Prostate gland (tissue), 2 donors: ENCODE measurements around the gene TMPO. TPM values are rescaled to one million over a fixed set of nuclear protein-coding genes. Genes with fewer than 3 reads are reported as not detected.

ENCODE experiments used
- DNase-seq: peaks from one replicate; pipeline ENCODE4 v3.0.0-alpha.2; 2019; ENCODE audit warnings: low spot score
- H3K27ac ChIP-seq, 2 donors: fragments of 200-600 bp; sonication (generic); 2 replicates each; pipeline ENCODE4 v1.5.1; 2017 to 2019
- H3K27me3 ChIP-seq: fragments of 200-600 bp; sonication (generic); replicated peaks from 2 replicates; pipeline ENCODE4 v1.5.1; 2019; ENCODE audit not compliant: insufficient read depth
- H3K36me3 ChIP-seq, 2 donors: fragments of 200-600 bp; sonication (generic); 1 replicate in 1 of 2; 2 replicates in 1 of 2; pipeline versions ENCODE4 v1.5.1 to v1.8.1; 2017 to 2019
- H3K4me1 ChIP-seq: fragments of 200-600 bp; sonication (generic); replicated peaks from 2 replicates; pipeline ENCODE4 v1.5.1; 2019
- H3K4me3 ChIP-seq, 2 donors: fragments of 200-600 bp; sonication (generic); 2 replicates each; pipeline ENCODE4 v1.5.1; 2017 to 2019
- H3K9me3 ChIP-seq: fragments of 200-600 bp; sonication (generic); 2 replicates; pipeline ENCODE4 v1.5.1; 2017
- POLR2A ChIP-seq: fragments of 450-650 bp; IDR thresholded peaks from one replicate; pipeline ENCODE4 v1.6.1; 2016; ENCODE audit warnings: antibody characterized with exemption, mild to moderate bottlenecking
- POLR2AphosphoS5 ChIP-seq: sonication (generic); formaldehyde crosslinking; IDR thresholded peaks from one replicate; pipeline ENCODE4 v1.6.1; 2017; ENCODE audit warnings: antibody characterized with exemption
- WGBS: methylation state at CpG from one replicate; pipeline ENCODE4 v1.1.5; 2018; 5-methylcytosine and 5-hydroxymethylcytosine counted together
- intact Hi-C: fragments of 100-400 bp; cut with DNase I; formaldehyde crosslinking; loops from one replicate; pipeline ENCODE4 v1.14.2; 2022
- total RNA-seq, 2 donors: library from RNA; depleted of rRNA; stranded (reverse); fragments of >200 nt; gene quantifications; one replicate each; pipeline ENCODE4 v1.1.0, GENCODE V29; 2016
- TF ChIP-seq, protein P1 (sequence below), 4 experiments: fragments of 200-600 bp in 2 of 4; fragments of 450-650 bp in 2 of 4; sonication (generic) in 2 of 4; IDR thresholded peaks; 1 replicate in 3 of 4; 2 replicates in 1 of 4; pipeline ENCODE4 v1.5.1; 2016 to 2019; ENCODE audit warnings: antibody characterized with exemption in 4 of 4, mild to moderate bottlenecking in 2 of 4, moderate library complexity in 2 of 4

Gene TMPO
- total RNA-seq, 2 donors from 2014 or later = 47.7 to 79.6 TPM

DNA sequence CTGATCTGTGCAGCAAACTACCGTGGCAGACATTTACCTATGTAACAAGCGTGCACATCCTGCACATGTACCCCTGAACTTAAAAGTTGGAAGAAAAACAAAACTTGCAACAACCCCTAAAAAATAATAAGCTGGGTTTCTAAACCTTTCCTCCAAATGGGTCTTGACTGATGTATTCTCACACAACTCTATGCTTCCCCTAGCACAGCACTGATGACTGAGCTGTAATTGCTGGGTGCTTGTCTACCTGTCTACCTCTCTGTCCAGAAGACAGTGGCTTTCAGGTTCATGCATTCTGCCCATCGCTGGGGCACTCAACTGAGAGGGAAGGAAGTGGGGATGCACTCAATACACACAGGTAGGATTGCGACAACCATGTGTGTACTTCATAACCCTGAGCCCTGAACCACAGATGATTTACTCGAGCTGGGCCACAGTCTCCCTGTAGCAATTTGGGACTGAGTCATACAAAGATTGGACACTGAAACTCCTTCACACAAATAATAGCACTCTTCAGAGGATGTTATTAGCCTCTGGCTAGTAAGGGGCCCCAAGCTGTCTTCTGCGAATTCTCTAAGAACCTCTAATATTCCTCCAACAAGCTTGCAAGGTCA lies 44.8 kb upstream of the TMPO start:
- intact Hi-C loops = no loop called here
- WGBS = 84% methylated on average over 6 of the region's 6 CpGs
- no peaks in the 10 kb centered on the region for H3K4me1 ChIP-seq
- H3K27ac ChIP-seq = no peak overlapping the region
- no peaks in the 10 kb centered on the region for H3K36me3 ChIP-seq
- DNase-seq = no peak
- no peaks in the 10 kb centered on the region for H3K9me3 ChIP-seq
- no peak overlapping the region for H3K4me3 ChIP-seq
- TF ChIP-seq, protein P1, sequence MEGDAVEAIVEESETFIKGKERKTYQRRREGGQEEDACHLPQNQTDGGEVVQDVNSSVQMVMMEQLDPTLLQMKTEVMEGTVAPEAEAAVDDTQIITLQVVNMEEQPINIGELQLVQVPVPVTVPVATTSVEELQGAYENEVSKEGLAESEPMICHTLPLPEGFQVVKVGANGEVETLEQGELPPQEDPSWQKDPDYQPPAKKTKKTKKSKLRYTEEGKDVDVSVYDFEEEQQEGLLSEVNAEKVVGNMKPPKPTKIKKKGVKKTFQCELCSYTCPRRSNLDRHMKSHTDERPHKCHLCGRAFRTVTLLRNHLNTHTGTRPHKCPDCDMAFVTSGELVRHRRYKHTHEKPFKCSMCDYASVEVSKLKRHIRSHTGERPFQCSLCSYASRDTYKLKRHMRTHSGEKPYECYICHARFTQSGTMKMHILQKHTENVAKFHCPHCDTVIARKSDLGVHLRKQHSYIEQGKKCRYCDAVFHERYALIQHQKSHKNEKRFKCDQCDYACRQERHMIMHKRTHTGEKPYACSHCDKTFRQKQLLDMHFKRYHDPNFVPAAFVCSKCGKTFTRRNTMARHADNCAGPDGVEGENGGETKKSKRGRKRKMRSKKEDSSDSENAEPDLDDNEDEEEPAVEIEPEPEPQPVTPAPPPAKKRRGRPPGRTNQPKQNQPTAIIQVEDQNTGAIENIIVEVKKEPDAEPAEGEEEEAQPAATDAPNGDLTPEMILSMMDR (IDR thresholded peaks at IDR 0.05) = no peak
- no peak for TF ChIP-seq POLR2A
- no peak for TF ChIP-seq POLR2AphosphoS5
- no peaks in the 10 kb centered on the region for H3K27me3 ChIP-seq

DNA sequence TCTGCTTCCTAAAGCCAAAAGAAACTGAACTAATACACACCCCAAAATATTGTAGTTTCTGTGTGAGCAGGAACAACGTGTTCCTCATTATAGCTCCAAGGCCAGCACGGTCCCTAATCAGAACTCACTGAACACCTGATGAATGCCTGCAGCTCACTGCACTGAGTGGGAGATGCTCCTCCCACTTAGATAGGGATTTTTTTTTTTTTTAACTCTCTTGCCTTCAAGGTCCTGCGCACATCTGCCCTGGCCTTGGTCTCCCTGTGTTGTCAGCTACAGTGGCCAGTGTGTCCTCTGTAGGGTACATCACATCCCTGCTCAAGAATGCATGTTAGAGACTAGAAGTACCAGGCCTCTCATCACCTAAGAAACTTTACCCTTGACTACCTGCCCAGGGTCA lies 44.3 kb upstream of the TMPO start:
- Histone ChIP-seq H3K4me3 (no peak overlapping the region), H3K36me3 (no peaks in the 10 kb centered on the region), H3K27ac (no peak overlapping the region), H3K4me1 (no peaks in the 10 kb centered on the region), H3K27me3 (no peaks in the 10 kb centered on the region), H3K9me3 (no peaks in the 10 kb centered on the region)
- no peak for DNase-seq
- WGBS = 65% methylated on average over 3 of the region's 3 CpGs
- TF ChIP-seq POLR2A = no peak
- no peak for TF ChIP-seq POLR2AphosphoS5
- TF ChIP-seq, protein P1 (IDR thresholded peaks at IDR 0.05) = no peak
- intact Hi-C loops = no loop called here

DNA sequence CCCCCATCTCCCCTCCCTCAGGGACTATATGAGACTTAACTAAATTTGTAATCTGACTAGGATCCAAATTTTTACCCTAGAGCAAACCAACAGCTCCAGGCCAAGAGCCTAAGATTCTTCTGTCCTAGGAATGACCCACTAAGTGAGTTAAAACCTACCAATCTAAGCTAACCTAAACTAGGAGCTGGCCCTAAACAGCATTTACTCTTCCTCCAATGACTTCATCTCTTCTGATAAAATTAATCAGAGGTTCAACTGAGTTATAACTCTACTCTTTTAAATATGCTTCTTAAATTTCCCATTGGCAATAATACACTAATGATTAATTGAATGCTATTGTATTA lies 39.9 kb upstream of the TMPO start:
- no peaks in the 10 kb centered on the region for H3K4me1 ChIP-seq
- TF ChIP-seq, protein P1 (IDR thresholded peaks at IDR 0.05) = no peak
- TF ChIP-seq POLR2AphosphoS5 (no peak), POLR2A (no peak)
- H3K4me3 ChIP-seq = no peak overlapping the region
- H3K27ac ChIP-seq = no peak overlapping the region
- H3K27me3 ChIP-seq = no peaks in the 10 kb centered on the region
- H3K9me3 ChIP-seq = no peaks in the 10 kb centered on the region
- intact Hi-C loops = no loop called here
- DNase-seq = no peak
- H3K36me3 ChIP-seq = no peaks in the 10 kb centered on the region

DNA sequence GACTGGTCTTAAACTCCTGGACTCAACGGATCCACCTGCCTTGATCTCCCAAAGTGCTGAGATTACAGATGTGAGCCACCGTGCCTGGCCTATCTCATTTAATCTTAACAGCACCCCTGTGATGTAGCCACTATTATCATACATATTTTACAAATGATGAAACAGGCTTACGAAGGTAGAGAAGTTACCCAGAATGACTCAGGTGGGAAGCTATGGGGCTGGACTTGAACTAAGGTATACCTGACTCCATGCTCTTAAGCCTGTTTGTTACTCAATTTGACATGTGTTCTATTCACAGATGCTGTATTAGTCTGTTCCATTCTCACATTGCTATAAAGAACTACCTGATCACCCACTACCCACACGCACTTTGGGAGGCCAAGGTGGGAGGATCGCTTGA lies 36.8 kb upstream of the TMPO start:
- H3K9me3 ChIP-seq = no peaks in the 10 kb centered on the region
- WGBS = 94% methylated on average over 5 of the region's 5 CpGs
- no peaks in the 10 kb centered on the region for H3K36me3 ChIP-seq
- no peak overlapping the region for H3K27ac ChIP-seq
- no peaks in the 10 kb centered on the region for H3K4me1 ChIP-seq
- no peak for DNase-seq
- no peak for TF ChIP-seq POLR2AphosphoS5
- TF ChIP-seq POLR2A = no peak
- TF ChIP-seq, protein P1 (IDR thresholded peaks at IDR 0.05) = no peak
- intact Hi-C loops = no loop called here
- H3K27me3 ChIP-seq = no peaks in the 10 kb centered on the region
- H3K4me3 ChIP-seq = no peak overlapping the region

DNA sequence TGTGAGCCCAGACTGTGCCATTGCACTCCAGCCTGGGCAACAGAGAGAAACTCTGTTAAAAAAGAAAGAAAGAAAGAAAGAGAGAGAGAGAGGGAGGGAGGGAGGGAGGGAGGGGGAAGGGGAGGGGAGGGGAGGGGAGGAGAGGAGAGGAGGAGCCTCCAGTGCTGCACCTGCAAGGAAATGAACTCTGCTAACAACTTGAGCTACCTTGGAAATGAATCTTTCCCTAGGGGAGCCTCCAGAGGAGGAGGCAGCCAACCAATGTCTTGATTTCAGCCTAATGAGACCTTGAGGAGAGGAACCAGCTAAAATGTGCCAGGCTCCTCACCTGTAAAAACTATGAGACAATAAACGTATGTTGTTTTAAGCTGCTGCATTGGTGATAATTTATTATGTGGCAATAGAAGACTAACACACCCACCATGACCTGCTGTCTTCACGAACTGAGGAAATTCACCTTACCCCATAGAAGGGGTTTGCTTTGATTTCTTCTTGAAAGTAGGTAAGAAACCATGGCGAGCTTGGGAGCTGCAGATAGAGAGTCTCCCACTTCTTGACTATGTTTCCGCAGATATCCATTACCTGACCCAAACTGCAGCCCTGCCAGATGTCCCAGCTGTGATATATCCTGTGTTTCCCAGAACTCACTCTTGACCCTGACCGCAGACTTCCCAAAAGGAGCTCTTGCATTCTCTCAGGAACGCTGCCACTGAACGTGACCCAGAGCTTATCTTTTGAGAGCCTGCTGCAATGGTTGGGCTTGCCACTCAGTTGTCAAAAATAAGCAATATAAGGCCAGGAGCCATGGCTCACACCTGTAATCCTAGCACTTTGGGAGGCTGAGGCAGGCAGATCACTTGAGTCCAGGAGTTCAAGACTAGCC lies 31.5 kb upstream of the TMPO start:
- H3K36me3 ChIP-seq = no peaks in the 10 kb centered on the region
- TF ChIP-seq, protein P1 (IDR thresholded peaks at IDR 0.05) = no peak
- TF ChIP-seq POLR2AphosphoS5 = no peak
- TF ChIP-seq POLR2A = no peak
- WGBS = 78% methylated on average over 7 of the region's 7 CpGs
- H3K4me3 ChIP-seq = no peak overlapping the region
- H3K27ac ChIP-seq = no peak overlapping the region
- H3K4me1 ChIP-seq = no peaks in the 10 kb centered on the region
- no peak for DNase-seq
- no peaks in the 10 kb centered on the region for H3K27me3 ChIP-seq
- H3K9me3 ChIP-seq = no peaks in the 10 kb centered on the region
- intact Hi-C loops = no loop called here
